GM18520 (cell line): Measurements from ENCODE around the gene NRG3.
A peak's percentile ranks its signal among the peaks of the same experiment; 100 is the strongest.

Experiments used
- ATAC-seq: cut with Tn5 transposase; IDR thresholded peaks from one replicate; pipeline ENCODE4 v1.9.1; 2021; ENCODE audit not compliant: unreplicated experiment

Gene NRG3

GRCh38 chr10:82874671-82875070 lies 999.7 kb downstream of the NRG3 start:
- ATAC-seq, result no peak

- ATAC-seq, result no peak
These were observed 1005.8 kb downstream of the NRG3 start for GRCh38 chr10:82880776-82881290.

GRCh38 chr10:82882722-82883121 lies 1007.7 kb downstream of the NRG3 start:
- ATAC-seq, result no peak

GRCh38 chr10:82883603-82884002 lies 1008.6 kb downstream of the NRG3 start:
- ATAC-seq, result no peak

GRCh38 chr10:82887488-82887887 lies 1012.5 kb downstream of the NRG3 start:
- ATAC-seq, result no peak

GRCh38 chr10:82888809-82889455 lies 1013.9 kb downstream of the NRG3 start:
- no peak for ATAC-seq

GRCh38 chr10:82889728-82890127 lies 1014.7 kb downstream of the NRG3 start:
- ATAC-seq, result no peak

- no peak for ATAC-seq
These were observed 1015.6 kb downstream of the NRG3 start for GRCh38 chr10:82890573-82890972.

GRCh38 chr10:82908096-82908495 lies 1033.1 kb downstream of the NRG3 start:
- ATAC-seq, result no peak

- no peak for ATAC-seq
These were observed 1033.8 kb downstream of the NRG3 start for GRCh38 chr10:82908751-82909150.

GRCh38 chr10:82910301-82910700 lies 1035.3 kb downstream of the NRG3 start:
- no peak for ATAC-seq

- ATAC-seq, result no peak
These were observed 1039.7 kb downstream of the NRG3 start for GRCh38 chr10:82914655-82915136.

- ATAC-seq, result no peak
These were observed 1041.9 kb downstream of the NRG3 start for GRCh38 chr10:82916941-82917340.

- no peak for ATAC-seq
These were observed 1043.0 kb downstream of the NRG3 start for GRCh38 chr10:82918022-82918421.

GRCh38 chr10:82922046-82922445 lies 1047.1 kb downstream of the NRG3 start:
- ATAC-seq, result no peak

GRCh38 chr10:82922755-82923154 lies 1047.8 kb downstream of the NRG3 start:
- no peak for ATAC-seq

- ATAC-seq, result no peak
These were observed 1049.7 kb downstream of the NRG3 start for GRCh38 chr10:82924711-82925110.

GRCh38 chr10:82925547-82925946 lies 1050.6 kb downstream of the NRG3 start:
- ATAC-seq, result peak; percentile 58

- no peak for ATAC-seq
These were observed 1057.5 kb downstream of the NRG3 start for GRCh38 chr10:82932451-82932850.

GRCh38 chr10:82934429-82934828 lies 1059.4 kb downstream of the NRG3 start:
- ATAC-seq, result no peak

GRCh38 chr10:82934947-82935346 lies 1060.0 kb downstream of the NRG3 start:
- ATAC-seq, result no peak

- no peak for ATAC-seq
These were observed 1063.3 kb downstream of the NRG3 start for GRCh38 chr10:82938331-82938730.
